Measurements from ENCODE around the gene WDTC1. TPM values are rescaled to one million over a fixed set of nuclear protein-coding genes. Genes with fewer than 3 reads are reported as not detected.

The WDTC1 gene
- total and polyA plus RNA-seq, 9 of the 15 experiments (the other 6 are each of a cell fraction or from before 2014, with no cell fraction given): 0.18 to 32.3 (median 8.8) TPM

DNA sequence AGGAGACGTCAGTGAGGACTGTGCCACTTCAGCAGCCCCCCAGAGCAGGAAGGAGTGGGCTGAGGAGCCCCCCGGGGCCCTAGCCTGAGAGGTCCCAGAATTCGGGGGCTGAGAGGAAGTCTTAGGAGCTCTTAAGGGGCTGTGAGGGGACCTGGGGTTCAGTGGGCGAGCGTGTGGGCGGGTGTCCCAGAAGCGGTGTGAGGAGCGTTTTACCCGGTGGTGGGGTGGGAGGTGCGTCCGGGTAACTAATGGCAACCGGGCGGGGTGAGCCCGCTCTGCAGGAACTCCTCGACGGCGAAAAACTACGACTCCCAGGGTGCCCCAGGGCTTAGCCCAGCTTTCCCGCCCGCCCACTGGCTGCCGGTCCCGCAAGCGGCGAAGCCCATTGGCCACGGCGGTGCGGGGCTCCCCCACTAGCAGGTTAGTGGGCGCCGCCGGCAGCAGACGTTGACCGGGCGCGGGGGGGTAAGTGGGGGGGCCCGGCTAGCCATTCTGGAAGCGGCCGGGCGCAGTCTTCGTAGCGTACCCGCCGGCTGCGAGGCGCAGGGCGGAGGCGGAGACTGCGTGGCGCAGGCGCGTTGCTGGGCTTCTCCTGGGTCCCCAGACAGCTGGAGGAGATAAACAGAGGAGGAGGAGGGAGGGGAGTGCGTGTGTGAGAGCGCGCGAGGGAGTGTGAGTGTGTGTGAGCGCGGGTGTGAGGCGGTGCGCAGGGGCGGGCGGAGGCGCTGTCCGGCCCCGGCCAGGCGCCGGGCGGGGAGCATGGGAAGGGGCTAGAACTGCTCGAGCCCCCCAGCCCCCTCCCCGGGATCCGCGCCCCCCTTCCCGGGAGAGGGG is at the start of gene WDTC1 (continued):
- TF ChIP-seq, protein P1, sequence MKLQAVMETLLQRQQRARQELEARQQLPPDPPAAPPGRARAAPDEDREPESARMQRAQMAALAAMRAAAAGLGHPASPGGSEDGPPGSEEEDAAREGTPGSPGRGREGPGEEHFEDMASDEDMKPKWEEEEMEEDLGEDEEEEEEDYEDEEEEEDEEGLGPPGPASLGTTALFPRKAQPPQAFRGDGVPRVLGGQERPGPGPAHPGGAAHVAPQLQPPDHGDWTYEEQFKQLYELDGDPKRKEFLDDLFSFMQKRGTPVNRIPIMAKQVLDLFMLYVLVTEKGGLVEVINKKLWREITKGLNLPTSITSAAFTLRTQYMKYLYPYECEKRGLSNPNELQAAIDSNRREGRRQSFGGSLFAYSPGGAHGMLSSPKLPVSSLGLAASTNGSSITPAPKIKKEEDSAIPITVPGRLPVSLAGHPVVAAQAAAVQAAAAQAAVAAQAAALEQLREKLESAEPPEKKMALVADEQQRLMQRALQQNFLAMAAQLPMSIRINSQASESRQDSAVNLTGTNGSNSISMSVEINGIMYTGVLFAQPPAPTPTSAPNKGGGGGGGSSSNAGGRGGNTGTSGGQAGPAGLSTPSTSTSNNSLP (IDR thresholded peaks at IDR 0.05; ENCODE audit: borderline replicate concordance, low read depth, low read length): no peak
- TF ChIP-seq PTTG1 (tag; IDR thresholded peaks at IDR 0.05; ENCODE audit: low read depth) (no peak), ZNF263 (CRISPR knock-in tag; IDR thresholded peaks at IDR 0.05; ENCODE audit: borderline replicate concordance) (peak; percentile 92), MYC (IDR thresholded peaks at IDR 0.05; ENCODE audit: low read depth, low read length) (peak; percentile 62; the same call in 1 of the 2 replicates), MYC (CRISPR knock-in tag; IDR thresholded peaks at IDR 0.05; ENCODE audit: borderline replicate concordance, low read depth) (no peak), SMARCC2 (IDR thresholded peaks at IDR 0.05; ENCODE audit: low read depth) (no peak), MAFF (IDR thresholded peaks at IDR 0.05; ENCODE audit: low read length) (no peak), ZC3H11A (IDR thresholded peaks at IDR 0.05; ENCODE audit: low read depth, low read length) (no peak), PHF20 (IDR thresholded peaks at IDR 0.05; ENCODE audit: partially characterized antibody) (no peak), YBX1 (IDR thresholded peaks at IDR 0.05) (no peak), CREB1 (IDR thresholded peaks at IDR 0.05) (peak; percentile 93), CREB1 (CRISPR knock-in tag; IDR thresholded peaks at IDR 0.05) (peak; percentile 94), RFX1 (IDR thresholded peaks at IDR 0.05) (peak; percentile 98), ATF7 (IDR thresholded peaks at IDR 0.05) (peak; percentile 94), MTA3 (IDR thresholded peaks at IDR 0.05; ENCODE audit: borderline replicate concordance) (peak; percentile 68; the same call in 1 of the 2 replicates), FOXP1 (CRISPR knock-in tag; IDR thresholded peaks at IDR 0.05) (no peak), RBM15 (IDR thresholded peaks at IDR 0.05; ENCODE audit: insufficient read depth, low read length) (no peak), ELF2 (CRISPR knock-in tag; IDR thresholded peaks at IDR 0.05) (no peak), ZNF57 (CRISPR knock-in tag; IDR thresholded peaks at IDR 0.05) (no peak), ZNF311 (CRISPR knock-in tag; IDR thresholded peaks at IDR 0.05) (no peak), TEAD2 (tag; IDR thresholded peaks at IDR 0.05) (no peak)
- TF ChIP-seq, protein P2, sequence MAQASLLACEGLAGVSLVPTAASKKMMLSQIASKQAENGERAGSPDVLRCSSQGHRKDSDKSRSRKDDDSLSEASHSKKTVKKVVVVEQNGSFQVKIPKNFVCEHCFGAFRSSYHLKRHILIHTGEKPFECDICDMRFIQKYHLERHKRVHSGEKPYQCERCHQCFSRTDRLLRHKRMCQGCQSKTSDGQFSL (CRISPR knock-in tag; IDR thresholded peaks at IDR 0.05): peak; percentile 100
- TF ChIP-seq, protein P2 (tag; IDR thresholded peaks at IDR 0.05): peak in 1 of 2 experiments; percentile 100; a peak in 2 of 4 replicates
- TF ChIP-seq, protein P3, sequence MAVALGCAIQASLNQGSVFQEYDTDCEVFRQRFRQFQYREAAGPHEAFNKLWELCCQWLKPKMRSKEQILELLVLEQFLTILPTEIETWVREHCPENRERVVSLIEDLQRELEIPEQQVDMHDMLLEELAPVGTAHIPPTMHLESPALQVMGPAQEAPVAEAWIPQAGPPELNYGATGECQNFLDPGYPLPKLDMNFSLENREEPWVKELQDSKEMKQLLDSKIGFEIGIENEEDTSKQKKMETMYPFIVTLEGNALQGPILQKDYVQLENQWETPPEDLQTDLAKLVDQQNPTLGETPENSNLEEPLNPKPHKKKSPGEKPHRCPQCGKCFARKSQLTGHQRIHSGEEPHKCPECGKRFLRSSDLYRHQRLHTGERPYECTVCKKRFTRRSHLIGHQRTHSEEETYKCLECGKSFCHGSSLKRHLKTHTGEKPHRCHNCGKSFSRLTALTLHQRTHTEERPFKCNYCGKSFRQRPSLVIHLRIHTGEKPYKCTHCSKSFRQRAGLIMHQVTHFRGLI (CRISPR knock-in tag; IDR thresholded peaks at IDR 0.05): no peak
- TF ChIP-seq, protein P4, sequence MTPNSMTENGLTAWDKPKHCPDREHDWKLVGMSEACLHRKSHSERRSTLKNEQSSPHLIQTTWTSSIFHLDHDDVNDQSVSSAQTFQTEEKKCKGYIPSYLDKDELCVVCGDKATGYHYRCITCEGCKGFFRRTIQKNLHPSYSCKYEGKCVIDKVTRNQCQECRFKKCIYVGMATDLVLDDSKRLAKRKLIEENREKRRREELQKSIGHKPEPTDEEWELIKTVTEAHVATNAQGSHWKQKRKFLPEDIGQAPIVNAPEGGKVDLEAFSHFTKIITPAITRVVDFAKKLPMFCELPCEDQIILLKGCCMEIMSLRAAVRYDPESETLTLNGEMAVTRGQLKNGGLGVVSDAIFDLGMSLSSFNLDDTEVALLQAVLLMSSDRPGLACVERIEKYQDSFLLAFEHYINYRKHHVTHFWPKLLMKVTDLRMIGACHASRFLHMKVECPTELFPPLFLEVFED (CRISPR knock-in tag; conservative IDR thresholded peaks at IDR 0.05): no peak

All from K562 (cell line).